Calu3 (cell line): ENCODE data around the gene OPN4. TPM values are rescaled to one million over a fixed set of nuclear protein-coding genes. Genes with fewer than 3 reads are reported as not detected.

Experiments used
- BruUV-seq: library from RNA; stranded (reverse); fragments of 400-500 nt; replicated peaks from 2 replicates; lab custom pipeline; 2021; lab: Mats Ljungman, UMichigan
- CTCF ChIA-PET: fragments of 300-600 bp; sonication (Branson Sonifier 250); formaldehyde crosslinking; loops from one replicate; lab custom pipeline; 2022; ENCODE audit warnings: antibody characterized with exemption; lab: Charles Lee
- DNase-seq: peaks from one replicate; pipeline ENCODE4 v3.0.0; 2022
- H3K27ac Mint-ChIP-seq: one replicate; pipeline ENCODE4 v1.8.0; 2022; ENCODE audit warnings: mixed read lengths; ENCODE audit not compliant: unreplicated experiment
- H3K27me3 Mint-ChIP-seq: one replicate; pipeline ENCODE4 v1.8.0; 2022; ENCODE audit warnings: mixed read lengths; ENCODE audit not compliant: unreplicated experiment
- H3K36me3 Mint-ChIP-seq: one replicate; pipeline ENCODE4 v1.8.0; 2022; ENCODE audit warnings: mild to moderate bottlenecking, moderate library complexity, mixed read lengths; ENCODE audit not compliant: insufficient read depth, unreplicated experiment
- H3K4me1 Mint-ChIP-seq: one replicate; pipeline ENCODE4 v1.8.0; 2022; ENCODE audit warnings: mild to moderate bottlenecking, low read depth, mixed read lengths; ENCODE audit not compliant: unreplicated experiment
- H3K4me3 Mint-ChIP-seq: one replicate; pipeline ENCODE4 v1.8.0; 2022; ENCODE audit warnings: mild to moderate bottlenecking, low read depth, moderate library complexity, mixed read lengths; ENCODE audit not compliant: unreplicated experiment
- H3K9me3 Mint-ChIP-seq: one replicate; pipeline ENCODE4 v1.8.0; 2022; ENCODE audit warnings: low read depth, mixed read lengths; ENCODE audit not compliant: unreplicated experiment
- intact Hi-C: fragments of 100-400 bp; cut with micrococcal nuclease; formaldehyde crosslinking; loops from one replicate; pipeline ENCODE4 v1.10.0; 2022; ENCODE audit not compliant: unreplicated experiment
- total RNA-seq: library from RNA; stranded (reverse); gene quantifications from 2 replicates; pipeline ENCODE4 v1.2.3, GENCODE V29; 2022
- TF ChIP-seq, protein P1 (sequence below): fragments of 200-600 bp; IDR thresholded peaks from one replicate; pipeline ENCODE4 v1.8.0; 2022; ENCODE audit warnings: antibody characterized with exemption; ENCODE audit not compliant: unreplicated experiment

Gene OPN4
- total RNA-seq, 1 experiment from 2014 or later, result not detected

DNA sequence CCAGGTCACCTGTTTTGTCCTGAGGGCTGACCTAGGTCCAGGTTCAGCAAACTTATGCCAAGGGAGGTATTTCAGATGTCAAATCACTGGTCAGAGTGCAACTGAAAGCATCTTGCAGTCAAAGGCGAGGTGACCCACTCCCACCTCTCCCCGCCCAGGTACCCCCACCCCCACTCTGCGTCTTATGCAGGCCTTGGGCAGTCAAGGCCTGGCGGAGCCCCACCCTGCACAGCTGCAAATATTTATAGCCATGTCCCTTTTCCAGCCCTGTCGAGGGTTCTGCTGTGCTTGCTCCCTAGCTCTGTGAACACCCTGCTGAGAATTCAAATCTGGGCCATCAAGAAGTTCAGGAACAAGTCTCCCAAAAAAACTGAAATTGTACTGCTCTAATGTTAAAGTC is 61.5 kb downstream of the OPN4 start:
- CTCF ChIA-PET, result no interaction called here
- Mint-ChIP-seq H3K36me3 (peaks cover 12% of the 10 kb centered on the region), H3K4me3 (no peak overlapping the region), H3K27me3 (no peaks in the 10 kb centered on the region), H3K27ac (no peak overlapping the region), H3K9me3 (no peaks in the 10 kb centered on the region), H3K4me1 (no peaks in the 10 kb centered on the region)
- no TSS peak for BruUV-seq
- intact Hi-C loops, result no loop called here
- no peak for DNase-seq
- TF ChIP-seq, protein P1, sequence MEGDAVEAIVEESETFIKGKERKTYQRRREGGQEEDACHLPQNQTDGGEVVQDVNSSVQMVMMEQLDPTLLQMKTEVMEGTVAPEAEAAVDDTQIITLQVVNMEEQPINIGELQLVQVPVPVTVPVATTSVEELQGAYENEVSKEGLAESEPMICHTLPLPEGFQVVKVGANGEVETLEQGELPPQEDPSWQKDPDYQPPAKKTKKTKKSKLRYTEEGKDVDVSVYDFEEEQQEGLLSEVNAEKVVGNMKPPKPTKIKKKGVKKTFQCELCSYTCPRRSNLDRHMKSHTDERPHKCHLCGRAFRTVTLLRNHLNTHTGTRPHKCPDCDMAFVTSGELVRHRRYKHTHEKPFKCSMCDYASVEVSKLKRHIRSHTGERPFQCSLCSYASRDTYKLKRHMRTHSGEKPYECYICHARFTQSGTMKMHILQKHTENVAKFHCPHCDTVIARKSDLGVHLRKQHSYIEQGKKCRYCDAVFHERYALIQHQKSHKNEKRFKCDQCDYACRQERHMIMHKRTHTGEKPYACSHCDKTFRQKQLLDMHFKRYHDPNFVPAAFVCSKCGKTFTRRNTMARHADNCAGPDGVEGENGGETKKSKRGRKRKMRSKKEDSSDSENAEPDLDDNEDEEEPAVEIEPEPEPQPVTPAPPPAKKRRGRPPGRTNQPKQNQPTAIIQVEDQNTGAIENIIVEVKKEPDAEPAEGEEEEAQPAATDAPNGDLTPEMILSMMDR, result no peak

Other genes with a start within 250 kb of the OPN4 start
- gene WAPL, start 132.8 kb upstream of the OPN4 start, total RNA-seq, result 27.0 and 30.1 TPM in 2 replicates
- gene LDB3, start 14.0 kb downstream of the OPN4 start, total RNA-seq, result not detected in 2 replicates
- 15.7 and 21.4 TPM in 2 replicates for gene BMPR1A, start 102.1 kb downstream of the OPN4 start, total RNA-seq